HG02610 (cell line): ENCODE data around the gene GPR21.

ENCODE experiments used
- ATAC-seq: cut with Tn5 transposase; IDR thresholded peaks from one replicate; pipeline ENCODE4 v1.9.1; 2021; ENCODE audit warnings: mild to moderate bottlenecking, moderate library complexity; ENCODE audit not compliant: unreplicated experiment

The GPR21 gene

GRCh38 chr9:123062351-123063176, 29.1 kb downstream of the GPR21 start:
- no peak for ATAC-seq

DNA sequence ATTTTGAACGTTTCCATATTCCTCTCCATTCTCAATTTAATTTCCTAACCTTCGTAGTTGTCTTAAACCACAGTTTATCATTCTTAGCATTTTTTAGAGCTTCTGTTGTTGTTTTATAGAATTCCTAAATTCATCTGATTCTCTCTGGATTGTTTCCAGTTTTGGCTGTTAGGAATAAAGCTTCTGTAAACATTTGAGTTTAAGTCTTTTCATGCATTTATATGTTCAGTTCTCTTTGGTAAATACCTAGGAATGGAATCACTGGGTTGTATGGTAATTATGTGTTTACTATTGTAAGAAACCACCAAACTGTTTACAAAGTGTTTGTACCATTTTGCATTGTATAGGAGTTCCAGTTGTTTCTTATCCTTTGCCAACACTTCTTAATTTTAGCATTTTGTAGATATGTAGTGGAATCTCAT, 29.7 kb downstream of the GPR21 start:
- no peak for ATAC-seq

- no peak for ATAC-seq
These were observed 30.4 kb downstream of the GPR21 start for GRCh38 chr9:123063896-123064295.

GRCh38 chr9:123064716-123065115, 31.2 kb downstream of the GPR21 start:
- no peak for ATAC-seq

- no peak for ATAC-seq
These were observed 31.7 kb downstream of the GPR21 start for GRCh38 chr9:123065196-123065595.

DNA sequence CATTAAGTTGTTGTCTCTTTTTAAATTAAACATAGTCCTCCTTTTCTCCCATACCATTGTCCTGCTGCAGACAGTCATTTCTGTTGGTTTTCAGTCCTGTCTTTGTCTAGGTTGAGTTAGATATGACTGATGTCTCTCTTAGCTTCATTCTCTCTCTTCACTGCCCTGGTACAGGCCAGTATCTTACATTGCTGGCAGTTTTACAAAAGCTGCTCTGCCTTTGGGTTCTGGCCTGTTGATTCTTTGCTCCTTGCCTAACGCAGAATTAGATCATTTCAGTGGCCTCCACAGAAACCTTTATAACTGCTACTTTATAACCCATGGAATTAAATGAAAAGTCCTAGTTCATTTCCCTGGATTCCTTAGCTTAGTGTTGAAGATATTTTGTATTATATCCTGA, 33.7 kb downstream of the GPR21 start:
- no peak for ATAC-seq

GRCh38 chr9:123069010-123069481, 35.6 kb downstream of the GPR21 start:
- ATAC-seq, result no peak

DNA sequence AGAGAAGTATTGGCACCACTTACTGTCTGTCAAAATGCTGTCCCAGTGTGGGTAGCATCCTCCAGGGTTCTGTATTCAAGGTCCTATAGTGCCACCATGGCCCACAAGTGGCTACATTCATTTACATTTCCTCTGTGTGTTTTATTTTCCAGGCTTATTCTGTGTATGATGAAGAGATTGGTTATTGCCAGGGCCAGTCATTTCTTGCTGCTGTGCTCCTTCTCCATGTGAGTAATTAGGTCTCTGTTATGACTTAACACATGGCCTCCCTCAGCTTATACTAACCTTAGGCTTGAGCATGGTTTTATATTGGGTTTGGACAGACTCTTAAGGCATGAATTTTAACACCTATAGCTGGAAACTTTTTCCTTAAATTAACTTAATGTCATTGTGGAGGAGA, 36.7 kb downstream of the GPR21 start:
- peak; percentile 71 for ATAC-seq

DNA sequence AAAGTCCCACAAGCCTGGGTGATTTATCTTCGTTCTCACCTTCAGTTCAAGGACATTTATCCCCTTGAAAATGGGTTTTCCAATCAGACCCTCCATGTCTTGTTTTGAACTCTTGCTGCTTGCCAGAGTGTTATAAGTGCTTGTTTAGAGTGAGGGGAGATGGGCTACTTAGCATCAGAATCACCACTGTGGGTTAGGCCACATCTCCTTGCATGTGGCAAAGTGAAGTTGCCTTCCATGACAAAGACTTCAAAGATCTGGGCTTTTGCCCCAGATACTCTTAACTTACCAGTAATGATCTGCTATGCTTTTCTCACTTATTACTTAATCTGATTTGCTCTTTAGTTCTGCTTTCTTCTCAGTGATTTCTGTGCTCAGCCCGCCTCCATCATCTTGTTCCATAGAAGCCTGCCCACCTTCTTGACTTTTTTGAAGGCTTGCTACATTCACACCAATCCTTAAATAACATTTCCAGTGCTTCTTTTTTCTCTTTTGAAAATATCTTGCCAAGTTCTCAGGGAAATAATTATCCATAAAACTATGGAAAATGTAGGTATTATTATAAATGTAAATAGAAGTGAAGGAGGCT, 39.0 kb downstream of the GPR21 start:
- no peak for ATAC-seq

DNA sequence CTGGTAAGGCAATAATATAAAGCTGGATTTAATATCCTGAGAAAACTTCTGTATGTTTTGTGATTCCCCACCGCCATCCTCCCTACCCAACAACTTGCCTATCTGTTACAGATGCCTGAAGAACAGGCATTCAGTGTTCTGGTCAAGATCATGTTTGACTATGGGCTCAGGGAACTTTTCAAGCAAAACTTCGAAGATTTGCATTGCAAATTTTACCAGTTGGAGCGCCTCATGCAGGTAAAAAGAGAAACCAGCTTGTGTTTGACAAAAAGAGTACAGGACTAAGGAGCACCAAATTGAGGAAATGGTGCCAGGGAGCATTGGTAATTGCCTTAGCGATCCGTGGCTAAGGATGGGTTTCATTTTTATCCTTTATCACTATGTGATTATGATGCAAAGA, 40.0 kb downstream of the GPR21 start:
- no peak for ATAC-seq

DNA sequence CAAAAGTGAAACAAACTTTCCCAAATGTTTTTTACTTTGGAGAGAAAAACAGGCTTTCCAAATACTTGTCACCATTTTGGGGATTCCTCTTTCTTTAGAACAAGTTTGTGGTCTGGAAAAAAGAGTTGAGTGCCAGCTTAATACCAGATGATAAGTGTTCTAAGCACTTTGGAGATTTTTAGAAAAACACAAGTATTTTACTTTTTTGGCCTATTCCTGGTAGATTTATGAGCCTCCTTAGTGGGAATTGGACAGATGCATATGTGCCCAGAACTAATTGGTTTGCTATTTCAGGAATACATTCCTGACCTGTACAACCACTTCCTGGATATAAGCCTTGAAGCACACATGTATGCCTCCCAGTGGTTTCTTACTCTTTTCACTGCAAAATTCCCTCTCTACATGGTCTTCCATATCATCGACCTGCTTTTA, 40.5 kb downstream of the GPR21 start:
- no peak for ATAC-seq

GRCh38 chr9:123074628-123075027, 41.2 kb downstream of the GPR21 start:
- ATAC-seq, result no peak

- no peak for ATAC-seq
These were observed 47.0 kb downstream of the GPR21 start for GRCh38 chr9:123080444-123080843.

DNA sequence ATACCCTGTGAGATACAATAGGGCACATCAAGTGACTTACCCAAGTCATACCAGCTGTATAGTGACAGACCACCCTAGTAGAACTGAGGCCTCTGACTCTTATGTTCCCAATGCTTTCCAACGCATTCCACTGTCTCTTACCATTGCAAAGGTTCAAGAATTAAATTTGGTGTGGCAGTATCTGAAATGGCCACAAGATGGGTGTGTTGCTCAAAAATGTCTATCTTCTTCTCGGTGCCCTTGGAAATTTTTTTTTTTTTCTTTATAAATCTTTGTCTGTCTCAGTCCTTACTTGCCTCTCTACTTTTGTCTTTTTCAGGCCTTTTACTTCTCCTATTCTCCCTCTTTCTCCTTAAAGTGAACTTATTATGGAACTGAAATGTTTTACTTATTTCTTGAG, 48.4 kb downstream of the GPR21 start:
- no peak for ATAC-seq

DNA sequence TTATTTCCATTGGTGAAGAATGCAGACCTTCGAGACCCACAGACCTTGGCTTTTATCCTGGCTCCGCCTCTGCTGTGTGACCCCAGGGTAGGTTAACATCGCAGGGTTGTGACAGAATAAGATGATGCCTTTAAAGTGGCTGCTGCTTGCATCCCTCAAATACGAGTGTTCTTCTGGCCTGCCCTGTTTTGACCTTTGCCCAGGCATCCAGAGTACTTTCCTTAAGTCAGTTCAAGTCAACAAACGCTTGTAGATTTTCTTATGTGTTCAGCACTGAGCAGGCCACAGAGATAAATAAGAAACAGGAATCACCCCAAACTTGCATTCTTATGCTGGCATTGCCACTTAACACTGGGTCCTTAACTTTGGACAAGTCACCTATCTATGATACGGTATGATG, 50.2 kb downstream of the GPR21 start:
- no peak for ATAC-seq

GRCh38 chr9:123084256-123084655, 50.8 kb downstream of the GPR21 start:
- ATAC-seq, result no peak
